Coronary artery (tissue), 2 donors: ENCODE data around the gene ANHX.

Source experiments
- DNase-seq: peaks from one replicate; pipeline ENCODE4 v3.0.0-alpha.2; 2017; ENCODE audit warnings: low spot score
- H3K27ac ChIP-seq, 2 donors: fragments of 200-600 bp; sonication (generic); one replicate each; pipeline ENCODE4 v1.5.1; 2016 to 2019
- H3K4me3 ChIP-seq: fragments of 200-600 bp; sonication (generic); 2 replicates; pipeline ENCODE4 v1.5.1; 2016; ENCODE audit warnings: mild to moderate bottlenecking, moderate library complexity
- TF ChIP-seq, protein P1 (sequence below): fragments of 200-600 bp; sonication (generic); IDR thresholded peaks from one replicate; pipeline ENCODE4 v1.5.1; 2019; ENCODE audit warnings: antibody characterized with exemption

The ANHX gene

GRCh38 chr12:133180669-133181068 is 55.0 kb downstream of the ANHX start:
- H3K27ac ChIP-seq: no peak overlapping the region
- TF ChIP-seq, protein P1, sequence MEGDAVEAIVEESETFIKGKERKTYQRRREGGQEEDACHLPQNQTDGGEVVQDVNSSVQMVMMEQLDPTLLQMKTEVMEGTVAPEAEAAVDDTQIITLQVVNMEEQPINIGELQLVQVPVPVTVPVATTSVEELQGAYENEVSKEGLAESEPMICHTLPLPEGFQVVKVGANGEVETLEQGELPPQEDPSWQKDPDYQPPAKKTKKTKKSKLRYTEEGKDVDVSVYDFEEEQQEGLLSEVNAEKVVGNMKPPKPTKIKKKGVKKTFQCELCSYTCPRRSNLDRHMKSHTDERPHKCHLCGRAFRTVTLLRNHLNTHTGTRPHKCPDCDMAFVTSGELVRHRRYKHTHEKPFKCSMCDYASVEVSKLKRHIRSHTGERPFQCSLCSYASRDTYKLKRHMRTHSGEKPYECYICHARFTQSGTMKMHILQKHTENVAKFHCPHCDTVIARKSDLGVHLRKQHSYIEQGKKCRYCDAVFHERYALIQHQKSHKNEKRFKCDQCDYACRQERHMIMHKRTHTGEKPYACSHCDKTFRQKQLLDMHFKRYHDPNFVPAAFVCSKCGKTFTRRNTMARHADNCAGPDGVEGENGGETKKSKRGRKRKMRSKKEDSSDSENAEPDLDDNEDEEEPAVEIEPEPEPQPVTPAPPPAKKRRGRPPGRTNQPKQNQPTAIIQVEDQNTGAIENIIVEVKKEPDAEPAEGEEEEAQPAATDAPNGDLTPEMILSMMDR: no peak
- H3K4me3 ChIP-seq: no peak overlapping the region
- DNase-seq: no peak

DNA sequence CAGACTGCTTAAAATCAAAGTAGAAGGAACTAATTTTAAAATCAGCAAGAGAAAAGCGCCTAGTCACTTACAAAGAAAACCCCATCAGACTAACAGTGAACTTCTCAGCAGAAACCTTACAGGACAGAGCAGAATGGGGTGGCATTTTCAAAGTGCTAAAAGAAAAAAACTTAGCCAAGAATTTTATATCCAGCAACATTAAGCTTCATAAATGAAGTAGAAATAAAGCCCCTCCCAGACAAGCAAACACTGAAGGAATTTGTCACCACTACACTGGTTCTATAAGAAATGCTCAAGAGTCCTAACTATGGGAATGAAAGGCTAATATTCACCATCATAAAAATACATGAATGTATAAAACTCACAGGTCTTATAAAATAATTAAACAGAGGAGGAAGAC is 60.8 kb downstream of the ANHX start:
- TF ChIP-seq, protein P1: no peak
- Histone ChIP-seq H3K4me3 (no peak overlapping the region), H3K27ac (no peak overlapping the region)
- no peak for DNase-seq

DNA sequence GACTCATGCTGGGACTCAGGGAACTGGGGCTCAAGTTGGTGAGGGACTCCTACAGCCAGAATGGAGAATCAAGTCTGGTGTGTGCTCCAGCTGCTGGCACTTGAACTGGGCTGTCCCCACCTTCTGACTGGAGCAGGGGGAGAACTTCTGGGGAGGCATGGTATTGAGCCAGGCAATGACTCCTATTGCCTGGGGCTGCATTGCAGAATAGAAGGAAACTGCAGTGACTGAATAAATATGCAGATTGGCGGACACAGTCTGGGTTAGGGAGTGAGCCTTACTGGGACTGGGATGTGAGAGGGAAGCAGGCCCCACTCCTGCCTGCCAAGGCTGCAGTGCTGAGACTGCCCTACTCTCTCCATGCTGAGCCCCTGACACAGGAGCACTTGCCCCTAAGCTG is 63.2 kb downstream of the ANHX start:
- DNase-seq: no peak
- Histone ChIP-seq H3K27ac (no peak overlapping the region), H3K4me3 (no peak overlapping the region)
- TF ChIP-seq, protein P1: no peak
